Raji (cell line): ENCODE results near the gene RPL35.

Experiments used
- POLR2A ChIP-seq: IDR thresholded peaks from 2 replicates; pipeline ENCODE4 v1.6.1; 2011; ENCODE audit warnings: low read depth, low read length, control low read depth; ENCODE audit not compliant: insufficient read depth

RPL35 gene

GRCh38 chr9:124861342-124862229, at the start of gene RPL35, which contains the start of gene ARPC5L:
RPL35 (minus strand) TSS chr9:124861957; CDS start chr9:124861912, 45 bp downstream.
ARPC5L (plus strand) TSS chr9:124862130; CDS start chr9:124869291, 7,161 bp downstream.
- TF ChIP-seq POLR2A: peak; percentile 96

- TF ChIP-seq POLR2A: no peak
These were observed 46.3 kb upstream of the RPL35 start for GRCh38 chr9:124908098-124908497.

- TF ChIP-seq POLR2A: no peak
These were observed 45.2 kb upstream of the RPL35 start for GRCh38 chr9:124906966-124907365.

GRCh38 chr9:124899845-124900244, 38.1 kb upstream of the RPL35 start:
- TF ChIP-seq POLR2A: no peak

GRCh38 chr9:124897570-124898460, 36.1 kb upstream of the RPL35 start:
- TF ChIP-seq POLR2A: no peak

GRCh38 chr9:124894741-124895170, 33.0 kb upstream of the RPL35 start:
- no peak for TF ChIP-seq POLR2A

GRCh38 chr9:124894035-124894740, 32.4 kb upstream of the RPL35 start:
- no peak for TF ChIP-seq POLR2A

- no peak for TF ChIP-seq POLR2A
These were observed 28.4 kb upstream of the RPL35 start for GRCh38 chr9:124890179-124890578.

GRCh38 chr9:124889006-124889405, 27.2 kb upstream of the RPL35 start:
- no peak for TF ChIP-seq POLR2A

- TF ChIP-seq POLR2A: no peak
These were observed 26.1 kb upstream of the RPL35 start for GRCh38 chr9:124887832-124888231.

GRCh38 chr9:124886866-124887492, 25.2 kb upstream of the RPL35 start:
- TF ChIP-seq POLR2A: no peak

GRCh38 chr9:124886461-124886860, 24.7 kb upstream of the RPL35 start:
- no peak for TF ChIP-seq POLR2A

- TF ChIP-seq POLR2A: no peak
These were observed 23.8 kb upstream of the RPL35 start for GRCh38 chr9:124885551-124885950.

- no peak for TF ChIP-seq POLR2A
These were observed 22.6 kb upstream of the RPL35 start for GRCh38 chr9:124884376-124884775.

GRCh38 chr9:124882231-124882630, 20.5 kb upstream of the RPL35 start:
- TF ChIP-seq POLR2A: no peak

GRCh38 chr9:124881138-124881743, 19.5 kb upstream of the RPL35 start:
- TF ChIP-seq POLR2A: no peak
